Tibial artery (tissue), 4 donors: ENCODE measurements around the gene SFMBT2.
"Not testable (repeated sequence)": the region's sequence is repeated elsewhere in the genome, so short reads cannot be mapped to it uniquely, and the experiment has no call there.

ENCODE experiments used
- DNase-seq, 2 donors: peaks; one replicate each; pipeline ENCODE4 v3.0.0-alpha.2; 2019
- H3K27ac ChIP-seq, 2 donors: fragments of 200-600 bp; sonication (generic) in 1 of 2; 1 replicate in 1 of 2; 2 replicates in 1 of 2; pipeline ENCODE4 v1.5.1; 2018 to 2019; ENCODE audit warnings: mild to moderate bottlenecking in 1 of 2
- H3K27me3 ChIP-seq, 2 donors: fragments of 200-600 bp; sonication (generic) in 1 of 2; one replicate each; pipeline versions ENCODE4 v1.5.1 to v1.6.0; 2016 to 2019
- H3K36me3 ChIP-seq, 3 donors: fragments of 200-600 bp; sonication (generic) in 2 of 3; one replicate each; pipeline ENCODE4 v1.5.1; 2016 to 2019; ENCODE audit warnings: mild to moderate bottlenecking in 2 of 3
- H3K4me1 ChIP-seq, 4 donors: fragments of 200-600 bp; sonication (generic) in 2 of 4; 1 replicate in 3 of 4; 2 replicates in 1 of 4; pipeline ENCODE4 v1.5.1; 2016 to 2019
- H3K4me3 ChIP-seq, 2 donors: fragments of 200-600 bp; sonication (generic) in 1 of 2; 1 replicate in 1 of 2; 2 replicates in 1 of 2; pipeline ENCODE4 v1.5.1; 2018 to 2019; ENCODE audit warnings: mild to moderate bottlenecking in 2 of 2
- H3K9me3 ChIP-seq, 3 donors: fragments of 200-600 bp; sonication (generic) in 1 of 3; one replicate each; pipeline ENCODE4 v1.5.1; 2016 to 2019
- intact Hi-C: fragments of 100-400 bp; cut with DNase I; formaldehyde crosslinking; loops from one replicate; pipeline ENCODE4 v1.15.0; 2023; ENCODE audit warnings: low total_unique reads
- TF ChIP-seq, protein P1 (sequence below), 2 experiments: fragments of 200-600 bp in 1 of 2; fragments of 450-650 bp in 1 of 2; IDR thresholded peaks; one replicate each; pipeline ENCODE4 v1.5.1; 2017 to 2019; ENCODE audit warnings: antibody characterized with exemption in 2 of 2, mild to moderate bottlenecking in 1 of 2, moderate library complexity in 1 of 2

Gene SFMBT2

DNA sequence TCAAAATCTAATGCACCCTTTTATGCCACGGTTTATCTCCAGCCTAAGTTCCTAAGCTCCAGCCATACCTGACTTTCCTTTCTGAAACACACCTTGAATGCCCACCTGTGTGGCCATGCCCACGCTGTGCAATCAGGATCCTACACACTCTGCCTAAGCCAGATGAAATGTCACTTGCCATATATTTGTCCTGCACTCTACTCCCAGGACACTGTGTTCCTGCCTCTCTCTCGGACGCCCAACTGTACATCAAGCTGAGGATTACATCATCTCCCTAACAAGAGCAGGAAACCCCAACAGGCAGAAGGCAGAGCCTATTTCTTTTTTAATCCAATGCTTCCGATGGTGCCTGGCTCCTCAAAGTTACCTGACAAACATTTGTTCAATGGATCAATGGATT, 214.6 kb downstream of the SFMBT2 start:
- intact Hi-C loops, result no loop called here
- Histone ChIP-seq H3K4me1 (no peaks in the 10 kb centered on the region), H3K27me3 (no peaks in the 10 kb centered on the region), H3K27ac (no peak overlapping the region), H3K4me3 (no peak overlapping the region), H3K36me3 (peaks cover 0 to 32% (median 14%) of the 10 kb centered on the region in 3 donors), H3K9me3 (no peaks in the 10 kb centered on the region)
- no peak for DNase-seq
- TF ChIP-seq, protein P1, sequence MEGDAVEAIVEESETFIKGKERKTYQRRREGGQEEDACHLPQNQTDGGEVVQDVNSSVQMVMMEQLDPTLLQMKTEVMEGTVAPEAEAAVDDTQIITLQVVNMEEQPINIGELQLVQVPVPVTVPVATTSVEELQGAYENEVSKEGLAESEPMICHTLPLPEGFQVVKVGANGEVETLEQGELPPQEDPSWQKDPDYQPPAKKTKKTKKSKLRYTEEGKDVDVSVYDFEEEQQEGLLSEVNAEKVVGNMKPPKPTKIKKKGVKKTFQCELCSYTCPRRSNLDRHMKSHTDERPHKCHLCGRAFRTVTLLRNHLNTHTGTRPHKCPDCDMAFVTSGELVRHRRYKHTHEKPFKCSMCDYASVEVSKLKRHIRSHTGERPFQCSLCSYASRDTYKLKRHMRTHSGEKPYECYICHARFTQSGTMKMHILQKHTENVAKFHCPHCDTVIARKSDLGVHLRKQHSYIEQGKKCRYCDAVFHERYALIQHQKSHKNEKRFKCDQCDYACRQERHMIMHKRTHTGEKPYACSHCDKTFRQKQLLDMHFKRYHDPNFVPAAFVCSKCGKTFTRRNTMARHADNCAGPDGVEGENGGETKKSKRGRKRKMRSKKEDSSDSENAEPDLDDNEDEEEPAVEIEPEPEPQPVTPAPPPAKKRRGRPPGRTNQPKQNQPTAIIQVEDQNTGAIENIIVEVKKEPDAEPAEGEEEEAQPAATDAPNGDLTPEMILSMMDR (IDR thresholded peaks at IDR 0.05), result no peak

DNA sequence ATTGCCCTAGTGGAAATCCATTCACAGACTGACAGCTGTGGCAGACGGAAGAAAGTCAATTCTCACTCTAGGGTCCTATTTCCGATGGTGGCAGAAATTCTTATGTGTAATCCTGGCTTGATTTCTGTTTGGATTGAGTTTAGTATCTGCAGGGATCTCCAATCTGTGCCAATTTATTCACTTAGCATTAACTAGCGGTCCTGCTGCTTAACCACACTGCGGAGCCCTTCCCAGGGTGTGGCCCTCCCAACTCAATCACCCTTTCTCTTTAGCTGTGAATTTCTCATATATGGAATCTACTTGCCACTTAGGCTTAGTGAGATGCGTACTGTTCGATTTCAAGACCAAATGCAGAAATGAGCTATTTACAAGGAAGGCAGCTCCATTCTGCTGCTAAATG, 215.7 kb downstream of the SFMBT2 start:
- Histone ChIP-seq H3K36me3 (peaks cover 0 to 32% (median 14%) of the 10 kb centered on the region in 3 donors), H3K4me1 (no peaks in the 10 kb centered on the region), H3K27ac (no peak overlapping the region), H3K4me3 (no peak overlapping the region), H3K9me3 (no peaks in the 10 kb centered on the region), H3K27me3 (no peaks in the 10 kb centered on the region)
- intact Hi-C loops, result no loop called here
- TF ChIP-seq, protein P1 (IDR thresholded peaks at IDR 0.05), result no peak
- no peak for DNase-seq

DNA sequence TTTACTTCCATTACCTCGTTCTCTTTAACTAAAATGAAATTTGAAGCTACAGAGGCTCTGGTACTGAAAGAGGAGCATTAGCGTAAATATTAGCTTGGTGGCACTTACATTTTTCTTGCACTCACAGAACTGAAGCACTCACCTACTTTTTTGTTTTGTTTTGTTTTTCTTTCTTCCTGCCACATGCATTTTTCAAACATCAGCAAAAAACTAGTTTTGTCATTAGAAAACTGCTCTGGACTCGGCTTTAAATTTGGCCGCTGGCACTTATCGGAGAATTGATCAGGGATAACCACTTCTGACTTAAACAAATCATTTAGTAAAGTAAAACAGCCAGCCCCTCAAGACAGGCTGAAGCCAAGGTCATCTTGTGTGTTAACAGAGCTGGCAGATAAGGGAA, 216.3 kb downstream of the SFMBT2 start:
- Histone ChIP-seq H3K4me1 (no peaks in the 10 kb centered on the region), H3K4me3 (no peak overlapping the region), H3K27me3 (no peaks in the 10 kb centered on the region), H3K27ac (no peak overlapping the region), H3K36me3 (peaks cover 0 to 32% (median 14%) of the 10 kb centered on the region in 3 donors), H3K9me3 (no peaks in the 10 kb centered on the region)
- no peak for DNase-seq
- TF ChIP-seq, protein P1 (IDR thresholded peaks at IDR 0.05), result no peak
- intact Hi-C loops, result no loop called here

DNA sequence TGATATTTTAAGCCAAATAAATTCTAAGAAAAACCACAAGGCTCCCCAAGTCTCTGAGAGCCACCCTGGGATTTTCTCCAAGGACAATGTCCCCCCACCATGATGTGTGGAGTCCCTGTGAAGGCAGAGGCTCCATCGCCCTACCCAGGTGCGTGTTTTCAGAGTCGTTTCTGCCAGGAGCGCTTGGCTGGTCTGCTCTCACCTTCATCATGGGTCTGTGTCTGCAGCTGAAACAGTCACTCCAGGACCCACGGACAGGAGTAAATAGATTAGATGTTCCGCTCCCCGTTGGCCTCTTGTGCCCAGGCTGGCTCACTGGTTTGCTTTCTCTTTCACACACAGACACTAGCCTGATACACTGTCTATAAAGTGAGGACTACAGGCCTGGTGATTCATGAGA, 217.5 kb downstream of the SFMBT2 start:
- intact Hi-C loops, result no loop called here
- no peaks in the 10 kb centered on the region for H3K4me1 ChIP-seq
- no peak overlapping the region for H3K27ac ChIP-seq
- DNase-seq, result no peak
- peaks cover 0 to 32% (median 11%) of the 10 kb centered on the region in 3 donors for H3K36me3 ChIP-seq
- H3K27me3 ChIP-seq, result no peaks in the 10 kb centered on the region
- TF ChIP-seq, protein P1 (IDR thresholded peaks at IDR 0.05), result no peak
- H3K4me3 ChIP-seq, result no peak overlapping the region
- H3K9me3 ChIP-seq, result no peaks in the 10 kb centered on the region

DNA sequence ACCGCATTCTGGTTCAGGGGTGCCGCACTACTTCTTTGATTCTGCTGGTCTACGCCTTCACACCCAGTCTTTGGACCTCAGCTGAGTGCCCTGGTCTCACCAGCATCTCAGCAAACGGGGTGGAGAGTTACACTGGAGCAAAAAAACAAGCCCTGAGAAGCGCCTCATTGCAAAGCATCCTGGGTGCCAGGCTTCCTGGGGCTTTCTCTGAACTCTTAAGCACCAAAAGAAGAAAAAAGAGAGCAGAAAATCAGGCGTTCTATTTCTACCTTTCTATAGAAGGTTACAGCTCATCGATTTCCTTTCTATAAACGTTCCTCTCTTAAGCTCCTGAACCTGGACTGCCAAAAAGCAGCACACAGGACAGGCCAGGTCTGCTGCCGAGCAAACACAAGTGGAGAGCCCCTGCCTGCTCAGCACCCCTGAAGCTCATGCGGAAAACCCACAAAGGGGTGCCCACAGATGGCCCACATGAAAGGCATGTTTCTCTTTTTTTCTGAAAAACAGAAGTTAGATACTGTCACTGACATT, 217.9 kb downstream of the SFMBT2 start:
- intact Hi-C loops, result no loop called here
- TF ChIP-seq, protein P1 (IDR thresholded peaks at IDR 0.05), result no peak
- Histone ChIP-seq H3K27ac (no peak overlapping the region), H3K9me3 (no peaks in the 10 kb centered on the region), H3K4me3 (no peak overlapping the region), H3K36me3 (peaks cover 0 to 32% (median 9%) of the 10 kb centered on the region in 3 donors), H3K27me3 (no peaks in the 10 kb centered on the region), H3K4me1 (no peaks in the 10 kb centered on the region)
- DNase-seq, result no peak

DNA sequence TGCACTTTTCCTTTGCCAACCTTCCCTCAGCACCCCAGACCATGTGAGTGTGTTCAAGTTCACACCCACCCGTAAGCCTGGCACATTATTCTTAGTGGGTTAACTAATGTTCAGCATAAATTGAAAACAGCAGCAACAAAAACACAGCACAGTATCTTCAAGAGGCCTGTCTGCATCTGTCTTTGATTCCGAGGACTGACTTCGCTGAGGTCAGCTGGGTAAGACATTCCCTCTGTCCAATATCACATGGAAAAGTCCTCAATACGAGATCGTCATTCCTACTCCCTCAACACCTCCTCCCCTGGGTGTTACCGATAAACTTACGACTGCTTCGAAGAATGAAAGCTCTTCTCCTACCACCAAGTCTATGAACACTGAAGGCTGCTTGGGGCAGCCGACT, 218.8 kb downstream of the SFMBT2 start:
- no peak for DNase-seq
- intact Hi-C loops, result no loop called here
- peaks cover 0 to 25% (median 2%) of the 10 kb centered on the region in 3 donors for H3K36me3 ChIP-seq
- no peaks in the 10 kb centered on the region for H3K9me3 ChIP-seq
- TF ChIP-seq, protein P1 (IDR thresholded peaks at IDR 0.05), result no peak
- H3K4me1 ChIP-seq, result no peaks in the 10 kb centered on the region
- H3K27me3 ChIP-seq, result no peaks in the 10 kb centered on the region
- H3K27ac ChIP-seq, result no peak overlapping the region
- H3K4me3 ChIP-seq, result no peak overlapping the region

DNA sequence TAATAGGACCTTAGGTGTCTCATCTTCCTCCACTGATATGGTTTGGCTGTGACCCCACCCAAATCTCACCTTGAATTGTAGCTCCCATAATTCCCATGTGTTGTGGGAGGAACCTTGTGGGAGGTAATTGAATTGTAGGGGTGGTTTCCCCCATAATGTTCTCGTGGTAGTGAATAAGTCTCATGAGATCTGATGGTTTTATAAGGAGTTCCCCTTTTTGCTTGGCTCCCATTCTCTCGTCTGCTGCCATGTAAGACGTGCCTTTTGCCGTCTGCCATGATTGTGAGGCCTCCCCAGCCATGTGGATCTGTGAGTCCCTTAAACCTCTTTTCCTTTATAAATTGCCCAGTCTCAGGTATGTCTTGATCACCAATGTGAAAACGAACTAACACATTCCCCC, 220.1 kb downstream of the SFMBT2 start:
- H3K9me3 ChIP-seq, H3K27ac ChIP-seq, H3K4me1 ChIP-seq, intact Hi-C loops, H3K4me3 ChIP-seq, H3K27me3 ChIP-seq, DNase-seq: not testable (repeated sequence)
- peaks cover 0 to 15% (median 0%) of the 10 kb centered on the region in 3 donors for H3K36me3 ChIP-seq
